ENCODE data around the gene SLC1A1. TPM values are rescaled to one million over a fixed set of nuclear protein-coding genes. Genes with fewer than 3 reads are reported as not detected.

SLC1A1 gene
- total RNA-seq, 4 donors from 2014 or later = 6.8 to 19.2 (median 11.8) TPM

GRCh38 chr9:4508246-4508906, 18.1 kb downstream of the SLC1A1 start:
- DNase-seq = no peak
- H3K4me3 ChIP-seq = no peak overlapping the region

DNA sequence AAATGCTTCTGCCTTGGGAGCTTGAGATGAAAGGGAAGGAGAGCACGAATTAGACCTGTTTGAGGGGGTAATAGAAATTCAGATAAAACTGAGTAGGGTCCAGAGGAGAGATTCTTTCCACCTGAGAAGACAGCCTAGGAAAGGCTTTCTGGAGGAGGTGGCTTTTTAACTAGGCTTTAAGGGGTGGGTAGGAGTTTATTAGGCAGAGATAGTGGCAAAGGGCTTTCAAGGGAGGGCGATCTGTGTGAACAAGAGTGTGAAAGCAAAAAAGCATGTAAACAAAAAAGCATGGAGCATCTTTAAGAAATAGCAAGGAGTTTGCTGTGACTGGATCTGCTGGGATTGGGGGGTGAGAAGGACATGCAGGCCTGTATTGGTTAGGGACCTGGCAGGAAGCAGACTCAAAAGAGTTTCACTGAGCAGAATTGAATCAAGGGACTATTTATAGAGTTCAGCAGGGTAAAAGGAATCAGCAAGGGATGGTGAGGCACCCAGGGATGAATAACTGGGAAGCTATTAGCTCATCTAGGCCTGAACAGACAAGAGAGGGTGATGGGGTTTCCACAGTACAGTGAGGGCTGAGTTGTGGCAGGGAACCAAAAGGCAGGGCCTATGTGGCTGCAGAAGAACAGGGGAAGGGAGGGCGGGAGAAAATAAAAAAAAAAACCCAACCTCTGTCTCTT, 18.8 kb downstream of the SLC1A1 start:
- Histone ChIP-seq H3K27ac (no peak overlapping the region), H3K4me1 (no peaks in the 10 kb centered on the region), H3K36me3 (no peaks in the 10 kb centered on the region), H3K9me3 (peaks cover 0 to 2% of the 10 kb centered on the region in 2 donors), H3K4me3 (no peak overlapping the region), H3K27me3 (no peaks in the 10 kb centered on the region)
- intact Hi-C loops (cut with DNase I; ENCODE audit: low total_unique reads) = no loop called here
- no peak for TF ChIP-seq POLR2A (IDR thresholded peaks at IDR 0.05)
- DNase-seq = no peak

More at GRCh38 chr9:4508246-4508906, 18.1 kb downstream of the SLC1A1 start:
- H3K36me3 ChIP-seq = no peaks in the 10 kb centered on the region
- H3K27ac ChIP-seq = no peak overlapping the region
- peaks cover 0 to 2% of the 10 kb centered on the region in 2 donors for H3K9me3 ChIP-seq
- intact Hi-C loops (cut with DNase I; ENCODE audit: low total_unique reads) = no loop called here
- H3K27me3 ChIP-seq = no peaks in the 10 kb centered on the region
- TF ChIP-seq CTCF (IDR thresholded peaks at IDR 0.05) (no peak), POLR2A (IDR thresholded peaks at IDR 0.05) (no peak)
- H3K4me1 ChIP-seq = no peaks in the 10 kb centered on the region

- intact Hi-C loops (cut with DNase I; ENCODE audit: low total_unique reads) = no loop called here
- H3K27me3 ChIP-seq = no peaks in the 10 kb centered on the region
- TF ChIP-seq POLR2A (IDR thresholded peaks at IDR 0.05) (no peak), CTCF (IDR thresholded peaks at IDR 0.05) (no peak)
- peaks cover 0 to 2% of the 10 kb centered on the region in 2 donors for H3K9me3 ChIP-seq
- DNase-seq = no peak
- H3K27ac ChIP-seq = no peak overlapping the region
- no peaks in the 10 kb centered on the region for H3K36me3 ChIP-seq
- no peak overlapping the region for H3K4me3 ChIP-seq
- no peaks in the 10 kb centered on the region for H3K4me1 ChIP-seq
Observed at GRCh38 chr9:4509590-4509984, 19.3 kb downstream of the SLC1A1 start.

DNA sequence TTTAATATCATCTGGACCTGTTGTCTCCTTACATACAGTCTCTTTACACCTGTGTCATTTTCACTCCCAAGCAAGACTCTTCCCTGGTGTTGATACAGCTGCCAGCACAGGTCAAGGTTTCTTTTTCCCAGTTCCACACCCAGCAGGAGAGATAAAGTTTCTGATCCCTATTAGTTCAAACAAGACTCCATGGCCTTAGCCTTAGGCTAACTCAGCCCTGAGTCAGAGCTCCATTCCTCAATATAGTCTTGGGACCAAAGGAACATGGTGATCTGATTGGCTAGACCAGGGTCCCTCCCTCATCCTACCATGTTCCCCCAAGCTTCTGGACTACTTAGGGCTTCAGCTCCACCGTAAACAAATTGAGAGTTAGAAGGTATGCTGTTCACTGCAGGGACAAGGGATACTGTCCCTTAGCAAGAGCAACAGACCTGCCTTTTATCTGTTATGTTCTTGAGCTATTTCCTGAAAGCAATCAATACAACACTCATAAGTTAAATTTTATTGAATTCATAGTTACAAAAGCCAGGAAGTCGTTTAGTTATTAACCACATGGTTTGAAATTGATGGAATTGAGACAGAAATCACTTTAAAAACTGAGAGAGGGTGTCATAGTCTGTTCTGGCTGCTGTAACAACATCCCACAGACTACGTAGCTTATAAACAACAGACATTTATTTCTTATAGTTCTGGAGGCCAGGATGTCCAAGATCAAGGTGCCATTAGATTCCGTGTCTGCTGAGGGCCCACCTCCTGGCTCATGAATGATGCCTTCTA, 20.5 kb downstream of the SLC1A1 start:
- intact Hi-C loops (cut with DNase I; ENCODE audit: low total_unique reads) = no loop called here
- no peaks in the 10 kb centered on the region for H3K27me3 ChIP-seq

More for the DNA sequence above, 20.5 kb downstream of the SLC1A1 start:
- DNase-seq = no peak
- Histone ChIP-seq H3K36me3 (no peaks in the 10 kb centered on the region), H3K4me3 (no peak overlapping the region), H3K9me3 (peaks cover 0 to 2% of the 10 kb centered on the region in 2 donors), H3K27ac (no peak overlapping the region), H3K4me1 (no peaks in the 10 kb centered on the region)
- TF ChIP-seq CTCF (IDR thresholded peaks at IDR 0.05) = no peak
- no peak for TF ChIP-seq POLR2A (IDR thresholded peaks at IDR 0.05)

Data from uterus (tissue), 4 donors.